ENCODE measurements around the gene LYL1.

LYL1 gene

DNA sequence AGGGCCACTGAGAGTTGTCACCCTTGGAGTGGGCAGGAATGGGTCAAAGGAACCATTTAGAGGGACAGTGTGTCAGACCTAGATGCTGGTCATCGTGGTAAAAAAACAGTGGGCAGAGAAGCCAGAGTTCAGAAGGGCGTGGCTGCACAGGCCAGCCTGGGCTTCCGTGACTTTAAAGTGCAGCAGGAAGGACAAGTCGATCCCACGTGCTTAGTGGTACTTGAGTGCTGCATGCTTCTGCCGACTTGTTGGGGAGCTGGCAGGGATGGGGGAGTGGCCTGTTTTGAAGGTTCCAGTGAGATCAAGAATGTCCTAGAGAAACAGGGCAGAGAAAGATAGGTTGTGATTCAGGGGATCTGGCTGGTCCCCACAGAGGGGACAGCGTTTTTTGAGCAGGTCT lies 17.0 kb downstream of the LYL1 start:
- H3K4me3 ChIP-seq (ENCODE audit: low read depth, low read length): no peak overlapping the region
- no peak for DNase-seq (ENCODE audit: low read depth)
- TF ChIP-seq, protein P1, sequence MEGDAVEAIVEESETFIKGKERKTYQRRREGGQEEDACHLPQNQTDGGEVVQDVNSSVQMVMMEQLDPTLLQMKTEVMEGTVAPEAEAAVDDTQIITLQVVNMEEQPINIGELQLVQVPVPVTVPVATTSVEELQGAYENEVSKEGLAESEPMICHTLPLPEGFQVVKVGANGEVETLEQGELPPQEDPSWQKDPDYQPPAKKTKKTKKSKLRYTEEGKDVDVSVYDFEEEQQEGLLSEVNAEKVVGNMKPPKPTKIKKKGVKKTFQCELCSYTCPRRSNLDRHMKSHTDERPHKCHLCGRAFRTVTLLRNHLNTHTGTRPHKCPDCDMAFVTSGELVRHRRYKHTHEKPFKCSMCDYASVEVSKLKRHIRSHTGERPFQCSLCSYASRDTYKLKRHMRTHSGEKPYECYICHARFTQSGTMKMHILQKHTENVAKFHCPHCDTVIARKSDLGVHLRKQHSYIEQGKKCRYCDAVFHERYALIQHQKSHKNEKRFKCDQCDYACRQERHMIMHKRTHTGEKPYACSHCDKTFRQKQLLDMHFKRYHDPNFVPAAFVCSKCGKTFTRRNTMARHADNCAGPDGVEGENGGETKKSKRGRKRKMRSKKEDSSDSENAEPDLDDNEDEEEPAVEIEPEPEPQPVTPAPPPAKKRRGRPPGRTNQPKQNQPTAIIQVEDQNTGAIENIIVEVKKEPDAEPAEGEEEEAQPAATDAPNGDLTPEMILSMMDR (IDR thresholded peaks at IDR 0.05; ENCODE audit: low read depth, low read length): no peak
- no peak for TF ChIP-seq POLR2A (IDR thresholded peaks at IDR 0.05; ENCODE audit: extremely low read depth, insufficient read length)
- TF ChIP-seq MYC (IDR thresholded peaks at IDR 0.05; ENCODE audit: low read depth, low read length): no peak
- TF ChIP-seq, protein P2, sequence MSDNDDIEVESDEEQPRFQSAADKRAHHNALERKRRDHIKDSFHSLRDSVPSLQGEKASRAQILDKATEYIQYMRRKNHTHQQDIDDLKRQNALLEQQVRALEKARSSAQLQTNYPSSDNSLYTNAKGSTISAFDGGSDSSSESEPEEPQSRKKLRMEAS (IDR thresholded peaks at IDR 0.05; ENCODE audit: low read depth, low read length): no peak

DNA sequence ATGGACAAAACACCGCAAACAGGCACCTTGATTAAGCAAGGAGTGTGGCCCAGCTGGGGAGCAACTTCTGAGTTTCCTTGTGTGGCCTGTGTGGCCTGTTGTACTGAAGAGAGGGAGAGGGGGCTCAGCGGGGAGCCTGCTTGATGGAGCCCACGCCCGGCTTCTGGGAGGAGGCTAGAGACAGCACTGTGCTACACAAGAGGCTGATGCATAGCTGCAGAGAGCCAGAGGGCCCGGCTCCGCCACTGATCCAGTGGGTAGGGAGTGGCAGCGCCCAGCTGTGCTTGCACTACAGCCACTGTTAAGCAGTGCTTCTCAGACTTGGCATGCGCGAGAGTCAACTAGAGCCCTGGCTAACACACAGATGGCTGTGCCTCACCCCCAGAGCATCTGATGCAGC lies 19.0 kb downstream of the LYL1 start:
- DNase-seq (ENCODE audit: low read depth): no peak
- no peak overlapping the region for H3K4me3 ChIP-seq (ENCODE audit: low read depth, low read length)
- TF ChIP-seq, protein P2 (IDR thresholded peaks at IDR 0.05; ENCODE audit: low read depth, low read length): no peak
- TF ChIP-seq, protein P1 (IDR thresholded peaks at IDR 0.05; ENCODE audit: low read depth, low read length): no peak
- TF ChIP-seq MYC (IDR thresholded peaks at IDR 0.05; ENCODE audit: low read depth, low read length) (no peak), POLR2A (IDR thresholded peaks at IDR 0.05; ENCODE audit: extremely low read depth, insufficient read length) (no peak)

DNA sequence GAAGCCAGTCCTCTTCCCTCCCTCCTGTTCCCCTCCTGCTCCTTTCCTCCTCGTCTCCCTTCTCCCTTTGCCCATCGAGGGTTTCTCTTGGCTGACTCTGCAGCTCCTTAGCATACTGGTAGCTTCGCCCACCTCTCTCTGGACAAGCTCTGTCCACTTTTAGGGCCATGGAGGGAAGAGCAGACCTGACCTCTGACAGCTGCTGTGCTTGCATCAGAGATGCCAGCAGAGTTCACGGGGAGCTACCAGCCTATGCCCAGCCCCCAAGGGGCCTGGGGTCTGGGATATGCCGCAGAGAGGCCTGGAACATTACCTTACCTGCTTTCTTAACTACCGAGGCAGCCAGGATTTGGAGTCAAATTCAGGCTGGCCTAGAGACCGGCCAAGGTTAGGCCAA lies 19.7 kb downstream of the LYL1 start:
- no peak for TF ChIP-seq MYC (IDR thresholded peaks at IDR 0.05; ENCODE audit: low read depth, low read length)
- no peak for TF ChIP-seq POLR2A (IDR thresholded peaks at IDR 0.05; ENCODE audit: extremely low read depth, insufficient read length)
- TF ChIP-seq, protein P1 (IDR thresholded peaks at IDR 0.05; ENCODE audit: low read depth, low read length): no peak
- TF ChIP-seq, protein P2 (IDR thresholded peaks at IDR 0.05; ENCODE audit: low read depth, low read length): no peak
- no peak for DNase-seq (ENCODE audit: low read depth)
- H3K4me3 ChIP-seq (ENCODE audit: low read depth, low read length): no peak overlapping the region

DNA sequence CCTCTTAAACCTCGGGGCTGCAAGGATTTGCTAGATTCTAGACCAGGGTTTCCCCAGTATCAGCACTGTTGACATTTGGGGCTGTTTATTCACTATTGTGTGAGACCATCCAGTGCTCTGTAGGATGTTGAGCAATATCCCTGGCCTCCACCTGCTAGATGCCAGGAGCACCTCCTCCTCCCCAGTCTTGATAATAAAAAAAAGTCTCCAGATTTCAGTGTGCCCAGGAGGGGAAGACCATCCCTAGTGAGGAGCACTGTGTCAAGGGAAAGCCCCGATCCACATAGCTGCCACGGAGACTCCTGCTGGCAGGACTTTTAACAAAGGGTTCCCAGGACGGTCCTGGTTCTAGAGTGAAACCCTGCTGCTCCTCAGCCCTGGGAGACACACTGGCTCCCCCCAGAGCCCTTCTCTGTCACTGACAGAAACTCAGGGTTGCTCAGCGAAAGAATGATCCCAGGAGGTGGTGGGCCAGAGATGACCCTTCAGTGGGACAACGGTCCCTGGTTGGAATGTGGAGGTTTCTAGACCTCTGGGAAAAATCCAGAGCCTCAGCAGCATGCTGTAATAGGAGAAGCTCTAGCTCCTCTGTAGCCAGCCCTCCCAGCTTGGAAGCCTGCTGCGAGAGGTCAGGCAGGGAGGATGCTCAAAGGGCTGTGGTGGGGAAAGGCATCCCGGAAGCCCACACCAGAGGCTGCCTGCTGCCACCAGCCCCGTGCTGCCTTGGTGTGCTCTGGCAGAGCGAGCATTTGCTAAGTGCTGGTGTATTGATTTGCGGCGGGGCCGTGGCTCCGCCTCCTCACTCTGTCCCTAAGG lies 20.3 kb downstream of the LYL1 start:
- TF ChIP-seq, protein P2 (IDR thresholded peaks at IDR 0.05; ENCODE audit: low read depth, low read length): no peak
- TF ChIP-seq, protein P1 (IDR thresholded peaks at IDR 0.05; ENCODE audit: low read depth, low read length): peak; percentile 23
- TF ChIP-seq POLR2A (IDR thresholded peaks at IDR 0.05; ENCODE audit: extremely low read depth, insufficient read length) (no peak), MYC (IDR thresholded peaks at IDR 0.05; ENCODE audit: low read depth, low read length) (no peak)
- H3K4me3 ChIP-seq (ENCODE audit: low read depth, low read length): no peak overlapping the region
- peak; percentile 30 for DNase-seq (ENCODE audit: low read depth)

GRCh38 chr19:13079542-13079986 lies 23.1 kb downstream of the LYL1 start:
- no peak overlapping the region for H3K4me3 ChIP-seq (ENCODE audit: low read depth, low read length)
- TF ChIP-seq, protein P1 (IDR thresholded peaks at IDR 0.05; ENCODE audit: low read depth, low read length): no peak
- TF ChIP-seq MYC (IDR thresholded peaks at IDR 0.05; ENCODE audit: low read depth, low read length): no peak
- no peak for DNase-seq (ENCODE audit: low read depth)

Measured in NB4 (cell line).